Stimulated activated CD4-positive, alpha-beta T cell treated with anti-CD3 and anti-CD28 coated beads, Interleukin-4, amount 100 ng/mL, for 1 hour (primary cell): Measurements from ENCODE around the gene RXFP3.
A peak's percentile ranks its signal among the peaks of the same experiment; 100 is the strongest.
"Not testable (repeated sequence)": the region's sequence is repeated elsewhere in the genome, so short reads cannot be mapped to it uniquely, and the experiment has no call there.

Experiments
- DNase-seq: peaks from one replicate; pipeline ENCODE4 v3.0.0-alpha.2; 2020

The RXFP3 gene

DNA sequence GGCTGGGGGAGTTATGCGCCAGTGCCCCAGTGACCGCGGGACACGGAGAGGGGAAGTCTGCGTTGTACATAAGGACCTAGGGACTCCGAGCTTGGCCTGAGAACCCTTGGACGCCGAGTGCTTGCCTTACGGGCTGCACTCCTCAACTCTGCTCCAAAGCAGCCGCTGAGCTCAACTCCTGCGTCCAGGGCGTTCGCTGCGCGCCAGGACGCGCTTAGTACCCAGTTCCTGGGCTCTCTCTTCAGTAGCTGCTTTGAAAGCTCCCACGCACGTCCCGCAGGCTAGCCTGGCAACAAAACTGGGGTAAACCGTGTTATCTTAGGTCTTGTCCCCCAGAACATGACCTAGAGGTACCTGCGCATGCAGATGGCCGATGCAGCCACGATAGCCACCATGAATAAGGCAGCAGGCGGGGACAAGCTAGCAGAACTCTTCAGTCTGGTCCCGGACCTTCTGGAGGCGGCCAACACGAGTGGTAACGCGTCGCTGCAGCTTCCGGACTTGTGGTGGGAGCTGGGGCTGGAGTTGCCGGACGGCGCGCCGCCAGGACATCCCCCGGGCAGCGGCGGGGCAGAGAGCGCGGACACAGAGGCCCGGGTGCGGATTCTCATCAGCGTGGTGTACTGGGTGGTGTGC lies at the start of gene RXFP3:
Gene RXFP3, plus strand, starts transcription at position 6 of the 636 bp plus-strand sequence. Its CDS starts 355 bp downstream, at position 361.
- no peak for DNase-seq

GRCh38 chr5:33887268-33887667 lies 48.9 kb upstream of the RXFP3 start:
- no peak for DNase-seq

- no peak for DNase-seq
Observed at GRCh38 chr5:33888587-33888986, 47.6 kb upstream of the RXFP3 start.

- DNase-seq, result no peak
Observed at GRCh38 chr5:33890131-33891032, 45.8 kb upstream of the RXFP3 start.

- DNase-seq, result no peak
Observed at GRCh38 chr5:33891446-33891787, 44.8 kb upstream of the RXFP3 start.

GRCh38 chr5:33891788-33892619 lies 44.2 kb upstream of the RXFP3 start, which contains the start of gene ADAMTS12:
TSS of gene ADAMTS12 (minus strand) at chr5:33891990. CDS start at chr5:33891856, 134 bp downstream.
- DNase-seq, result no peak

GRCh38 chr5:33892620-33893137 lies 43.5 kb upstream of the RXFP3 start:
- no peak for DNase-seq

DNA sequence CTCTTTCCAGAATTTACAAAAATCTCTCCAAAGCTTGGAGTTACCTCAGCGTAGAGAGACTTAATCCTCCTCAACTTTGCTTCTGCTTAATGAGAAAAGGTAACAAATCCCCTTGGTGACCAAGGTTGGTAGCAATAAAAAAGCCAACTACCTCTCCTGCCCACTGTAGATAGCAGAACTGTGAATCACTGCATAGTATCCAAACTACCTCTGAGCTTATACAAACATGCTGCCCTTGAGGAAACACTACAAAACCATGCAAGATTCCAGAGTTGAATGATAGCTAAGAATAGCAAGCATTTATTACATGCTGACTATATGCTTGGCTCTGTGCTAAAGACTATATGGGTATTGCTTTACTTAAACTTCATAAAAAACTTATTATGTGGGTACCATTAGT lies 41.6 kb upstream of the RXFP3 start:
- DNase-seq, result no peak

GRCh38 chr5:33901156-33901555 lies 35.0 kb upstream of the RXFP3 start:
- DNase-seq, result no peak

GRCh38 chr5:33903118-33903517 lies 33.1 kb upstream of the RXFP3 start:
- no peak for DNase-seq

- no peak for DNase-seq
Observed at GRCh38 chr5:33905381-33905780, 30.8 kb upstream of the RXFP3 start.

- DNase-seq, result not testable (repeated sequence)
Observed at GRCh38 chr5:33906248-33906647, 29.9 kb upstream of the RXFP3 start.

GRCh38 chr5:33914844-33915243 lies 21.3 kb upstream of the RXFP3 start:
- DNase-seq, result not testable (repeated sequence)

- DNase-seq, result no peak
Observed at GRCh38 chr5:33921002-33921401, 15.2 kb upstream of the RXFP3 start.

DNA sequence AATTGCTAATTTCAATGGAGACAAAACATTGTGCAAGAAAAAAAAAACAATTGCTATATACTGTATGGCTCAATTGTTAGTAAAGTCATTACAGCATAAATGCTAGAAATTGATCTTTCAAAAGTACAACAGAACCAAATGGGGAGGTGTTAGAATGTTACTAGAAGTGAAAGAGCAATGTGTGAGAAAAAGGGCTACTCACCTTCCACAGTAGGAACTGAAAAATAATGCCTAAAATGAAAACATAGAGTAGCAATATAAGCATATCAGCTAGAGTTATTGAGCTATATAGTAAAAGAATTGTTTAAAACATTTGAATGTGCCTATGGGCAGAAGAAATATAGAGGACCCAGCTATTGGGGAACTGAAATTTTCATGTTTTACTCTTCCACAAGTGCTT lies 10.9 kb upstream of the RXFP3 start:
- DNase-seq, result no peak

DNA sequence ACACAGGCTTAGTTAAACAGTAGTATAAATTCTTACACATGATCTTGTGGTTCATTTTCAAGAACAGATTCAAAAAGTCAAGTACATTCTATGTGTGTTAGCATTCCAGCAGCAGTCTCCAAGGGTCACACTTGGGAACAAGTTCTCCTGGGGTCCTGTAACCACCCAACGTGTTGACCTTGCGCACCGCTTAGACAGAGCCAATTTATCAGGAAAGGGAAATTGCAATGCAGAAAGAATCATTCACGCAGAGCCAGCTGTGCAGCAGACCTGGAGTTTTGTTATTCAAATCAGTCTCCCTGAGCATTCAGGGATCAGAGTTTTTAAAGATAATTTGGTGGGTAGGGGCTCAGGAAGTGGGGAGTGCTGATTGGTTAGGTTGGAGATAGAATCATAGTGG lies 8.5 kb upstream of the RXFP3 start:
- no peak for DNase-seq

GRCh38 chr5:33928283-33928682 lies 7.9 kb upstream of the RXFP3 start:
- no peak for DNase-seq

- no peak for DNase-seq
Observed at GRCh38 chr5:33929925-33930690, 6.1 kb upstream of the RXFP3 start.

DNA sequence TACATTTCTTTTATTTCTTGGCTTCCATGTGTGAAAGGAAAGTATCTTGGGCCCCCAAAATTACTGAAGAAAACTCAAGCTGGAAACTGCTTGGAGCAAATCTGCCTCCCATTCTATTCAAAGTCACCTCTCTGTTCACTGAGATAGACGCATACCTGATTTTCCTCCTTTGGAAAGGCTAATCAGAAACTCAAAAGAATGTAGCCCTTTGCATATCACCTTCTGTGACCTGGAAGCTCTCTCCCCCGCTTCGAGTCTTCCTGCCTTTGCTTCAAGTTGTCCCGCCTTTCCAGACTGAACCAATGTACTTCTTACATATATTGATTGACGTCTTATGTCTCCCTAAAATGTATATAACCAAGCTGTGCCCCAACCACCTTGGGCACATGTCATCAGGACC lies 5.0 kb upstream of the RXFP3 start:
- DNase-seq, result no peak

- no peak for DNase-seq
Observed at GRCh38 chr5:33933723-33934169, 2.4 kb upstream of the RXFP3 start.

- no peak for DNase-seq
Observed at GRCh38 chr5:33934176-33934575, 2.0 kb upstream of the RXFP3 start.

DNA sequence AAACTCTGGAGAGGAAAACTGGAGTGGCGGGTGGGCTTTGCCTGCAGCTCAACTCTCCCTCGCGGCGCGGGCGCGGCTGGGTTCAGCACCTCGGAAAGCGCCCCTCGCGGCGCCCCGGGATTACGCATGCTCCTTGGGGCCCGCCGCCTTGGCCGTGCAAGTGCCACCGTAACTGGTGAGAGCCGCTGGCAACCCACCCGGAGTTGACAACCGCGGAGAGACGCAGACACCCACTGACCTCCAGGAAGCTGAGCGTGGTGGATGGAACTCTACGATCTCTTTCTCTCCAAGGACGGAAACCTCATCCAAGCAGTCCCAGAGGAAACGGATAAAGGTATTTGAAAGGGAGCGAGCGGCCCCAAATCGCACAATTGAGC lies 194 bp upstream of the RXFP3 start:
- DNase-seq, result peak; percentile 27
